ENCODE data around the gene CAB39.
"Not testable (repeated sequence)": the region's sequence is repeated elsewhere in the genome, so short reads cannot be mapped to it uniquely, and the experiment has no call there.

CAB39 gene

DNA sequence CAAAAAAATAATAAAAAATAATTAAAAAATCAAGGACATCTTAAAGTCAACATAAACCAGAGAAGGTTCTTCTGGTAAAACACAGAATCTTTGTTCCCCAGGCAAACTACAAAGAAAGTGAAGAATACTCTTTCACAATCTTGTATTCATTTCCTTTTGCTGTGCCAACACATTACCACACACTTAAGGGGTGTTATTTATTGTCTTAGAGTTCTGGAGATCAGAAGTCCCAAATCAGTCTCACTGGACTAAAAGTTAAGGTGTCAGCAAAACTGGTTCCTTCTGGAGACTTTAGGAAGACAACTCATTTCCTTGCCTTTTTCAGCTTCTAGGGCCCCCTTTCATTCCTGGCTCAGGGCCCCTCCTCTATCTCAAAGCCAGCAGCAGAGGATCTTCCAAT lies 12.2 kb upstream of the CAB39 start:
- Histone ChIP-seq H3K79me2 (ENCODE audit: insufficient read depth, low read length) (no peaks in the 10 kb centered on the region), H3K36me3 (ENCODE audit: insufficient read depth, low read length) (no peaks in the 10 kb centered on the region), H3K4me1 (ENCODE audit: insufficient read depth, low read length) (no peaks in the 10 kb centered on the region), H3K4me2 (ENCODE audit: insufficient read depth, low read length) (no peak overlapping the region), H3K9ac (ENCODE audit: low read depth, low read length) (no peak overlapping the region), H3K27me3 (ENCODE audit: insufficient read depth, low read length, poor library complexity) (no peaks in the 10 kb centered on the region), H2AFZ (ENCODE audit: low read depth, low read length) (no peak overlapping the region), H4K20me1 (ENCODE audit: insufficient read depth, low read length) (no peaks in the 10 kb centered on the region), H3K27ac (ENCODE audit: low read length) (no peak overlapping the region), H3K9me3 (ENCODE audit: insufficient read depth, low read length, severe bottlenecking) (no peaks in the 10 kb centered on the region), H3K4me3 (ENCODE audit: low read depth in 1 of 2, low read length in 2 of 2) (no peak overlapping the region)
- ATAC-seq (ENCODE audit: insufficient read depth, low read depth), result no peak
- no peak for DNase-seq
- TF ChIP-seq, protein P1, sequence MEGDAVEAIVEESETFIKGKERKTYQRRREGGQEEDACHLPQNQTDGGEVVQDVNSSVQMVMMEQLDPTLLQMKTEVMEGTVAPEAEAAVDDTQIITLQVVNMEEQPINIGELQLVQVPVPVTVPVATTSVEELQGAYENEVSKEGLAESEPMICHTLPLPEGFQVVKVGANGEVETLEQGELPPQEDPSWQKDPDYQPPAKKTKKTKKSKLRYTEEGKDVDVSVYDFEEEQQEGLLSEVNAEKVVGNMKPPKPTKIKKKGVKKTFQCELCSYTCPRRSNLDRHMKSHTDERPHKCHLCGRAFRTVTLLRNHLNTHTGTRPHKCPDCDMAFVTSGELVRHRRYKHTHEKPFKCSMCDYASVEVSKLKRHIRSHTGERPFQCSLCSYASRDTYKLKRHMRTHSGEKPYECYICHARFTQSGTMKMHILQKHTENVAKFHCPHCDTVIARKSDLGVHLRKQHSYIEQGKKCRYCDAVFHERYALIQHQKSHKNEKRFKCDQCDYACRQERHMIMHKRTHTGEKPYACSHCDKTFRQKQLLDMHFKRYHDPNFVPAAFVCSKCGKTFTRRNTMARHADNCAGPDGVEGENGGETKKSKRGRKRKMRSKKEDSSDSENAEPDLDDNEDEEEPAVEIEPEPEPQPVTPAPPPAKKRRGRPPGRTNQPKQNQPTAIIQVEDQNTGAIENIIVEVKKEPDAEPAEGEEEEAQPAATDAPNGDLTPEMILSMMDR (IDR thresholded peaks at IDR 0.05; ENCODE audit: borderline replicate concordance, extremely low read depth, low read length, poor library complexity, severe bottlenecking), result no peak
- no peak for TF ChIP-seq EZH2 (IDR thresholded peaks at IDR 0.05; ENCODE audit: borderline replicate concordance, low read depth, low read length, severe bottlenecking)

DNA sequence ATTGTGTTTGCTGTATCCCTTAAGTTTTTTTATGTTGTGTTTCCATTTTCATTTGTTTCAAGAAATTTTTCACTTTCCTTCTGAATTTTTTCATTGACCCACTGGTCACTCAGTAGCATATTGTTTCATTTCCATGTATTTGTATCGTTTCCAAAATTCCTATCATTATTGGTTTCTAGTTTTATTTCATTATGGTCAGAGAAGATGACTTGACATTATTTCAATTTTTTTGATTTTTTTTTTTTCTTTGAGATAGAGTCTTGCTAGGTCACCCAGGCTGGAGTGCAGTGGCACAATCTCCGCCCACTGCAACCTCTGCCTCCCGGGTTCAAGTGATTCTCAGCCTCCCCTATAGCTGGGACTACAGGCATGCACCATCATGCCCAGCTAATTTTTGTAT lies 11.3 kb upstream of the CAB39 start:
- Histone ChIP-seq H3K4me3 (ENCODE audit: low read depth in 1 of 2, low read length in 2 of 2) (no peak overlapping the region), H3K27ac (ENCODE audit: low read length) (no peak overlapping the region), H3K4me2 (ENCODE audit: insufficient read depth, low read length) (no peak overlapping the region), H3K9ac (ENCODE audit: low read depth, low read length) (no peak overlapping the region), H4K20me1 (ENCODE audit: insufficient read depth, low read length) (no peaks in the 10 kb centered on the region), H3K36me3 (ENCODE audit: insufficient read depth, low read length) (no peaks in the 10 kb centered on the region), H3K27me3 (ENCODE audit: insufficient read depth, low read length, poor library complexity) (no peaks in the 10 kb centered on the region), H2AFZ (ENCODE audit: low read depth, low read length) (no peak overlapping the region), H3K9me3 (ENCODE audit: insufficient read depth, low read length, severe bottlenecking) (no peaks in the 10 kb centered on the region), H3K4me1 (ENCODE audit: insufficient read depth, low read length) (no peaks in the 10 kb centered on the region), H3K79me2 (ENCODE audit: insufficient read depth, low read length) (no peaks in the 10 kb centered on the region)
- ATAC-seq (ENCODE audit: insufficient read depth, low read depth), result no peak
- TF ChIP-seq, protein P1 (IDR thresholded peaks at IDR 0.05; ENCODE audit: borderline replicate concordance, extremely low read depth, low read length, poor library complexity, severe bottlenecking), result no peak
- TF ChIP-seq EZH2 (IDR thresholded peaks at IDR 0.05; ENCODE audit: borderline replicate concordance, low read depth, low read length, severe bottlenecking), result no peak
- DNase-seq, result no peak

DNA sequence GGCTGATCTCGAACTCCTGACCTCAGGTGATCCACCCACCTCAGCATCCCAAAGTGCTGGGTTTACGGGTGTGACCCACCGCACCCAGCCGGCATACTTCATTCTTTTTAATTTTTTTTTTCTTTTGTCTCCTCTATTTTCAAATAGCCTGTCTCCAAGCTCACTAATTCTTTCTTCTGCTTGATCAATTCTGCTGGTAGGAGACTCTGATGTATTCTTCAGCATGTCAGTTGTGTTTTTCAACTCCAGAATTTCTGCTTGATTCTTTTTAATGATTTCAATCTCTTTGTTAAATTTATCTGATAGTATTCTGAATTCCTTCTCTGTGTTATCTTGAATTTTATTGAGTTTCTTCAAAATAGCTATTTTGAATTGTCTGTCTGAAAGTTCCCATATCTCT lies 10.2 kb upstream of the CAB39 start:
- ATAC-seq (ENCODE audit: insufficient read depth, low read depth); H3K4me1 ChIP-seq (ENCODE audit: insufficient read depth, low read length); H3K9me3 ChIP-seq (ENCODE audit: insufficient read depth, low read length, severe bottlenecking); H3K9ac ChIP-seq (ENCODE audit: low read depth, low read length); H3K79me2 ChIP-seq (ENCODE audit: insufficient read depth, low read length); H3K36me3 ChIP-seq (ENCODE audit: insufficient read depth, low read length); H3K27me3 ChIP-seq (ENCODE audit: insufficient read depth, low read length, poor library complexity); H3K27ac ChIP-seq (ENCODE audit: low read length); H3K4me2 ChIP-seq (ENCODE audit: insufficient read depth, low read length); DNase-seq; H3K4me3 ChIP-seq (ENCODE audit: low read depth in 1 of 2, low read length in 2 of 2); H4K20me1 ChIP-seq (ENCODE audit: insufficient read depth, low read length); H2AFZ ChIP-seq (ENCODE audit: low read depth, low read length): not testable (repeated sequence)

DNA sequence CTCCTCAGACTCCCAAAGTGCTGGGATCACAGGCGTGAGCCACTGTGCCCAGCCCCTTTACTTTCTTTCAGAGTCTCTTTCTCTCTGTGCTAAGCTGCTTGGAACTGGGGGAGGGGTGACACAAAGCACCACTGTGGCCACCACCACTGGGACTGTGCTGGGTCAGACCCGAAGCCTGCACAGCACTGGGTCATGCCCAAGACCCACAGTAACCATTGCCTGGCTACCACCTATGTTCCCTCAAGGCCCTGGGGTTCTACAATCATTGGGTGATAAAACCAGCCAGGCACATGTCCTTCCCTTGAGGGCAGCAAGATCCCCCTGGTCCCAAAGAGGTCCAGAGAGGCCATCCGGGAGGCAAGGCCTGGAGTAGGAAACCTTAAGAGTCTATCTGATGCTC lies 9.1 kb upstream of the CAB39 start:
- H3K27ac ChIP-seq (ENCODE audit: low read length), result no peak overlapping the region
- H3K27me3 ChIP-seq (ENCODE audit: insufficient read depth, low read length, poor library complexity), result no peaks in the 10 kb centered on the region
- ATAC-seq (ENCODE audit: insufficient read depth, low read depth) (no peak), DNase-seq (no peak)
- H3K4me1 ChIP-seq (ENCODE audit: insufficient read depth, low read length), result no peaks in the 10 kb centered on the region
- no peaks in the 10 kb centered on the region for H3K79me2 ChIP-seq (ENCODE audit: insufficient read depth, low read length)
- H3K9me3 ChIP-seq (ENCODE audit: insufficient read depth, low read length, severe bottlenecking), result no peaks in the 10 kb centered on the region
- no peak overlapping the region for H2AFZ ChIP-seq (ENCODE audit: low read depth, low read length)
- H3K4me3 ChIP-seq (ENCODE audit: low read depth in 1 of 2, low read length in 2 of 2), result no peak overlapping the region
- no peaks in the 10 kb centered on the region for H4K20me1 ChIP-seq (ENCODE audit: insufficient read depth, low read length)
- no peaks in the 10 kb centered on the region for H3K36me3 ChIP-seq (ENCODE audit: insufficient read depth, low read length)
- no peak overlapping the region for H3K4me2 ChIP-seq (ENCODE audit: insufficient read depth, low read length)
- H3K9ac ChIP-seq (ENCODE audit: low read depth, low read length), result no peak overlapping the region
- TF ChIP-seq, protein P1 (IDR thresholded peaks at IDR 0.05; ENCODE audit: borderline replicate concordance, extremely low read depth, low read length, poor library complexity, severe bottlenecking), result no peak
- no peak for TF ChIP-seq EZH2 (IDR thresholded peaks at IDR 0.05; ENCODE audit: borderline replicate concordance, low read depth, low read length, severe bottlenecking)
